Rectal smooth muscle tissue (tissue), 1 donor: Measurements from ENCODE around the gene SS18L1.

Experiments used
- H3K27ac ChIP-seq: one replicate; pipeline ENCODE4 v1.7.0; 2013; ENCODE audit warnings: low read depth, low read length, inconsistent platforms
- H3K27me3 ChIP-seq: one replicate; pipeline ENCODE4 v1.7.0; 2013; ENCODE audit warnings: low read length; ENCODE audit not compliant: control insufficient read depth, insufficient read depth
- H3K36me3 ChIP-seq: one replicate; pipeline ENCODE4 v1.7.0; 2013; ENCODE audit warnings: low read length; ENCODE audit not compliant: control insufficient read depth, insufficient read depth
- H3K4me1 ChIP-seq: one replicate; pipeline ENCODE4 v1.7.0; 2013; ENCODE audit warnings: low read length; ENCODE audit not compliant: control insufficient read depth, insufficient read depth
- H3K4me3 ChIP-seq: one replicate; pipeline ENCODE4 v1.7.0; 2013; ENCODE audit warnings: low read length
- H3K9ac ChIP-seq: one replicate; pipeline ENCODE4 v1.7.0; 2013; ENCODE audit warnings: low read length

The SS18L1 gene

DNA sequence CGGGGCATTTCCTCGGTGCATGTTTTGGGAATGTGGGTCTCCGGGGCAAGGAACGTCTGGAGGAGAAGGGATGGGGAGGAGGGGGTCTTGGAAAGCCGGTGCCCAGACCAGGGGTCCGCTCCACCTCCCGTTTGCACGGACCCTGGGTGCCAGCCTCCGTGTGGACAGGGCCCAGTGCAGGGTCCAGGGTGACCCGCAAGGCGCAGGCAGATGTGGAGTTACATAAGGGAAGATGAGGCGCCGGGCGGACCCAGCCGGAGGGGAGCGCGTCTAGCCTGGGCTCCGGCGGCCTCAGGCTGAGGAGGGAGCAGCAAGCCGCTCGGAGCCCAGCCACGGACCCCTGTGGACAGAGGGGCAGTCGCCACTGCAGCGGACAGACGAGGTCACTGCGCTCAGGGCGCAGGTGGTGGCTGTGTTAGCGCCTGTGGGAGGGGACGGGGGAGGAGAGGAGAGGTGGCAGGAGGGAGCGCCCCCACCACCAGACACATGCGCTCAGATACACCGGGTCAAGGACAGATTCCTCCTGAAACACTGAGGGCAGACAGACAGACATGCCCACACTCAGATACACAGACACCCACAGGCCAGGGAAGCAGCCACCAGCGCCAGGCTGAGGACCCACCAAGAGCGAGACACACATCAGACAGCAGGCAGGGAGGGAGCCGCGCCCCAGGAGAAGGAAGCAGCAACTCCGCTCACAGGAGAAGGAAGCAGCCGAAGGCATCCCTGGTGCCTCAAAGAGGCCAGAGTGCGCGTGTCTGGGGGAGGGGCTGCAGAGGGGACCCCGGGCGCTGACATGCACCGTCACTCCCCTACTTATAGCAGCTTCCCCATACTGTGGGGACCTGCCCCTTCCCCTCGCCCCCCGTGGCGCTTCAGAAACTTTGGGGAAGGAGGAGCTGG lies 77.3 kb downstream of the SS18L1 start:
- peaks cover 45% of the 10 kb centered on the region for H3K27me3 ChIP-seq
- H3K9ac ChIP-seq, result no peak overlapping the region
- H3K4me1 ChIP-seq, result no peaks in the 10 kb centered on the region
- no peak overlapping the region for H3K27ac ChIP-seq
- no peak overlapping the region for H3K4me3 ChIP-seq
- no peaks in the 10 kb centered on the region for H3K36me3 ChIP-seq

DNA sequence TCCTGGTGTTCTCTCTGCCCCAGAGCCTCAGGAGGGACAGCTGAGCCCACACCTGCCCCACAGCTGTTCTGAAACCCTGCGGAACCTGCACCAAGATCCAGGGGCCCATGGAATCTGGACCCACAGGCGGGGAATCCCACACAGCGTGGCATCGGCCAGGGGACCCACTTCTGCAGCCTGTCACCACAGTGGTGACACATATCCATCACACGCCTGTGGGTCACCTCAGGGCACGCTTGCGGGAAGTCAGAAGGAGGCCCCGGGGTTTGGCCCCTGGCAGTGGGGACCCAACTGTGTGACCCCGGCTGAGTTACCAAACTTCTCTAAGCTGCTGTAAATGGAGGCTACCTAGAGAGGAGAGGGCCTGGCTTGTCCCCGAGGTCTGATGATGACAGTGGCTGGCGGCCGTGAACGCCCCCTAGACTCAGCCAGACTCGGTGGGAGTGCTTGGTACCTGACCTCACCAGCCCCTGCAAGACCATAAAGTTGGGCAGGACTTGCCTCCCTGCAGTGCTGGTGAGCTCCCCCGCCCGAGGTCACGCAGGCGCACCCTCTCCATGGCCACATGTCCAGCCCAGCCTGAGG lies 78.8 kb downstream of the SS18L1 start:
- Histone ChIP-seq H3K4me3 (no peak overlapping the region), H3K27me3 (peaks cover 43% of the 10 kb centered on the region), H3K27ac (no peak overlapping the region), H3K9ac (no peak overlapping the region), H3K36me3 (no peaks in the 10 kb centered on the region), H3K4me1 (no peaks in the 10 kb centered on the region)

DNA sequence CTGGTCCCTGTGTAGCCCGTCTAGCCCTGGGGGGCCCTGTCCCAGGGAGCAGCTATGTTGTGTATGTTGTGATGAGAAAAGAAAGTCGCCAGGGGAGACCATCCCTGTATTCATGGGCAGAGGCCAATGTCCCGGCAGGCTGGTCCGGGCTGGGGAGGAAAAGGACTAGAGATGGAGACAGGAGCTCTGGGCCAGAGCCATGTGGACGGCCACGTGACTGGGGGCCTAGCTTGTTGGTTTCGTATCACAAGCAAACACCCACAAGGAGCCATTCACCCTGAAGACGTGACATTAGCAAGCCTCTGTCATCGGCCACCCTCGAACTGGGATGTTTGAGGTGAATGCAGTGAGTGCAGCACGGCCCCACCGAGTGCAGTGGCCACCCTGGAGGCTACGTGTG lies 79.4 kb downstream of the SS18L1 start:
- Histone ChIP-seq H3K4me1 (no peaks in the 10 kb centered on the region), H3K4me3 (no peak overlapping the region), H3K27ac (no peak overlapping the region), H3K36me3 (no peaks in the 10 kb centered on the region), H3K9ac (no peak overlapping the region), H3K27me3 (peaks cover 45% of the 10 kb centered on the region)

DNA sequence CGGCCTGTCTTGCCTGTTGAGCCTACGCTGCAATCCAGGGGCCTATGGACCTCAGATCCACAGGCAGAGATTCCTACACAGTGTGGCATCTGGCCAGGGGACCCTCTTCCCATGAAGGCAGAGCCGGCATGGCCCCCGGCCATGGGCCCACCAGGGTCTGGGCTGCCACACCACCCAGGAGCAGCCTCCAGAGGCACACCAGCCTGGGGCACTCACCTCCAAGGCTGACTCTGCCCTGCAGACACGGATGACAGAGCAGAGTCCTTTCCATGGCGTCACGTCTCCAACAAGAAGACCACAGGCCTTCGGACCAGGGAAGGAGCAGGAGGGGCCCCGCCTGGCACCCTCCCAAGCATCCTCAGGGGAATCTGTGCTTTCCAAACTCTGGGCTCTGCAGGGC lies 80.0 kb downstream of the SS18L1 start:
- no peaks in the 10 kb centered on the region for H3K4me1 ChIP-seq
- peaks cover 42% of the 10 kb centered on the region for H3K27me3 ChIP-seq
- H3K4me3 ChIP-seq, result no peak overlapping the region
- H3K27ac ChIP-seq, result no peak overlapping the region
- H3K9ac ChIP-seq, result no peak overlapping the region
- no peaks in the 10 kb centered on the region for H3K36me3 ChIP-seq

DNA sequence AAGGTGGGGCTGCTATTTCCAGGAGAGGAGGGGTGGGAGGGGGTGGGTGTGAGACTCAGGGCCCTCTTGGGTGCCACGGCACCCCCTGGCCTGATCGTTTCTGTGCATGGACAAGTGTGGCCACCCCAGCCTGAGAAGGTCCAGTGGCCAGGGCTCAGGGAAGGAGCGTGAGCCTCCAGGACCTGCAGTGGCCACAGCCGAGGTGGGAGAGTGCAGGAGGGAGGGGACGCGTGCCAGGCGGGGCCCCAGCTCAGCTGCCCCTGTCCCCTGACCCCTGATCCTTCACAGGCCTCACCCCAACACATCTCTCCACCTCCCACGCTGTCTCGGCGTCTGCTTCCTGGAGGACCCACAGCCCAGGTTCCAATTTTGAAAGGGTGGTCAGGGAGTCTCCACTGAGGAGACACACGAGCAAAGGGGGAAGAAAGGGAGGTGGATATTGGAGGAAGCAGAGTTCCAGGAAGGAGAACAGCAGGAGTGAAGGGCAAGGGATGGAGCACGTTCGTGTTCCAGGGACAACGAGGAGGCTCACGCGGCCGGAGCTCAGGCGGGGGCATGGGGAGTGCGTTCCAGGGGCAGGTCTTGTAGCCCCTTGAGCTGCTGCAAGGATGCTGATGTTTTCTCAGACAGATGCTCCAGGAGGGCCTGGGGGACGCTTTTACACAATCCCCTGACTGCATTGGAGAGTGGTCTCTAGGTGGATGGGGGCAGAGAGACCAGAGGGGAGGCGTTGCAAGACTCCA lies 80.7 kb downstream of the SS18L1 start:
- Histone ChIP-seq H3K4me3 (no peak overlapping the region), H3K27ac (no peak overlapping the region), H3K36me3 (no peaks in the 10 kb centered on the region), H3K4me1 (no peaks in the 10 kb centered on the region), H3K27me3 (peaks cover 39% of the 10 kb centered on the region), H3K9ac (no peak overlapping the region)

DNA sequence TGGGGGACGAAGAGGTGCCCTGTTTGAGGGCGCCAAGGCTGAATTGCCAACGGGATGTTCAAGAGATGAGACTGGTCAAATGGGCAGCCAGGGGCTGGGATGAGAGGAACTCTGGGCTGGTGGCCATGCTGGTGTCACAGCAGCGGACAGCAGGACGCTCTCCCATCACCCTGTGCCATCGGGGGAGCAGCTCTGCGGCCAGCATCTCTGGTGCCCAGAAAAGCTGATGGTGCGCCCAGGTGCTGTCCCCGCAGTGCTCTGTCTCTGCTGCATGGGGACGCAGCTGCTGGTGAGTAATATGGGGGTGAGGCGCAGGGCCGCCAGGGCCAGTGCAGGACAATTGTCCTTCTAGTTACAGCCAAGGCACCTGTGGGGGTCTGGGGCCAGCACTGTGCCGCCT lies 81.5 kb downstream of the SS18L1 start:
- H3K9ac ChIP-seq, result no peak overlapping the region

DNA sequence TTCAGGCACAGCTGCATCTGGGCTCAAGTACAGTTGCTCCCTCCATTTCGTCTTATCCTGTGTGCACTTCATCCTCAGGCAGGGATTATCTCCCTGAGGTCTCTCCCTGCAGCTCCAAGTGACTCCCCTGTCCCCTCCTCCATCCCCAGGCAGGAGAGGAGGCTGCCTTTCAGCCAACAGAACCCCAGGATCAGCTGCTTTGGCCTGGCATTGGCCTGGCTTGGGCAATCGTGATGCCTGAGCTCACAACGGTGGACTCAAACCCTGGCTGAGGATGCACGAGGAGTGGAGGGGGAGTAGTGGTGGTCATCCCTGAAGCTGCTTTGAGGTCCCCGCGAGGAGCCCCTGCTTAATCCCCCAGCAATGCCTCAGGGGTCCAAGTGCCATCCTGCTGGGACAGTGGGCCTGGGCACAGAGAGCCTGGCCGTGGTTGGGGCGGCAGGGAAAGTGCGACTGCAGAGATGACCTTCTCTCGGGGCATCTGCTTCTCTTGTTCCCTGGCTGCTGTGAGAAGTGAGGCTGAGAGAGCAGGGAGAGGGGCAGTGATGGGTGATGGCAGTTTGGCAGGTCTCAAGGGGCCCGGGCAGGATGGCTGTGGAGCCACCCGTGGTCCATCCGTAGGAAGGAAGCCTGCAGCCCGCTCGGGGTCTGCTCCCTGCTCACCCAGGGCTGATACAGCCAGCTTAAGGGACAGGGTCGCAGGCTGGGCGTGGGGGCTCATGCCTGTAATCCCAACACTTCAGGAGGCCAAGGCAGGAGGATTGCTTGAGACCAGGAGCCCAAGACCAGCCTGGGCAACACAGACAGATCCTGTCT lies 82.5 kb downstream of the SS18L1 start:
- no peaks in the 10 kb centered on the region for H3K36me3 ChIP-seq
- no peak overlapping the region for H3K9ac ChIP-seq
- peaks cover 32% of the 10 kb centered on the region for H3K27me3 ChIP-seq
- no peaks in the 10 kb centered on the region for H3K4me1 ChIP-seq
- no peak overlapping the region for H3K4me3 ChIP-seq
- no peak overlapping the region for H3K27ac ChIP-seq

More for the DNA sequence above, 81.5 kb downstream of the SS18L1 start:
- Histone ChIP-seq H3K36me3 (no peaks in the 10 kb centered on the region), H3K27me3 (peaks cover 36% of the 10 kb centered on the region), H3K4me3 (no peak overlapping the region), H3K27ac (no peak overlapping the region), H3K4me1 (no peaks in the 10 kb centered on the region)

DNA sequence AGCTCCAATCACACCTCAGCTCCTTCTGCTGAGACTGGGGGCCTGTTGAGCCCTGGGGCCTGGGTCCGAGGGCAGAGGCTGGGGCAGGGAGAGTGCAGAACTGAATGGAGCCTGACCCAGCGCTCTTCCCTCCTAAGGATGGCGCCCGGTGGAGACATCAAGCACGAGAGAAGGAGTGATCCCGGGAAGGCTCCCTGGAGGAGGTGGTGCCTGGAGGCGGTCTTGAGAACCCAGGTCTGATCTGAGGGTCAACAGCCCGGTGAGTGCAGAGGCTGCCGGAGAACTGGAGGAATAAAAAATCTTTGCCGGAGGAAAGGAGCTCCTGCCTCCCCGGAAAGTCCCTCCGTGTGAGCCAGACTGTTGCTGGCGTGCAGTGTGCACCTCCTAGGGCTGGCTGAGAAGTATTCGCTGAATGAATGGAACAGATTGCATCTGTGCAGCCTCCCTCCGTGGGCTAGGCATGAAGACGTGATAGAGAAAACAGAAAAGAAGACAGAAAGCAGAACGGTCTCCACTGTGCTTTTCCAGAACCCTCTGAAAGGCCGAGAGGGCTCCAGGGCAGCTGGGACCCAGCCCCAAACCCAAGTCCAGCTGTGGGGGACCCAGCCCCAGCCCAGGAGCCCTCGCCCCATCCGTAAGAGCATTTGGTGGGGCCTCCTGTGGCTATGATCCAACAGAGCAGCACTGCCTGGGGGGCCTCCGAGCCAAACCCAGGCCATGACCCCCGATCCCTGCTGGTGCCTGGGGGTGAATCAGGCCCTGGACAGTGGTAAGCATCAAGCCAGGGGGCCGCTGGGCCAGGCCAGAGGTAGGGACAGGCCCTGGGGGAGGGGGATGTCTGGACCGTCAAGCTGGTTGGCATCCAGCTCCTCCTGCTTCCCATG lies 83.4 kb downstream of the SS18L1 start:
- Histone ChIP-seq H3K36me3 (no peaks in the 10 kb centered on the region), H3K27me3 (peaks cover 23% of the 10 kb centered on the region), H3K27ac (no peak overlapping the region), H3K4me1 (no peaks in the 10 kb centered on the region), H3K9ac (no peak overlapping the region), H3K4me3 (no peak overlapping the region)

DNA sequence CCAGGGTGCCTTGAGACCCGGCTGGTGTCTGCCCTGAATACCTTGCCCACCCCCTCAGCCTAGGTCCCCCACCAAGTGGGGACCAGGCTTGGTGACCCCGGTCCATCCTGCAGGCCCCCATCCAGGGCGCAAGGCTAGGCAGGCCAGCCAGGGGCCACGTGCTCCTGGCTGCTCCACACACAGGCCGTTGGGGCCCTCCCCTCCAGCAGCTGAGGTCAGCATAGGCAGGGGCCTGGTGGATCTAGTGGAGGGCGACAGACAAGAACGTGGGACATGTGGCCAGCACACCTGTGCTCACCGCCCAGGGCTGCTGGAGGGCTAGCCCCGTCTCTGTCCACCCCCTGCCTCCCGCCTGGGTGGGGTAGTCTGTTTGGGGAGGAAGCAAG lies 84.0 kb downstream of the SS18L1 start:
- Histone ChIP-seq H3K4me3 (no peak overlapping the region), H3K36me3 (no peaks in the 10 kb centered on the region), H3K9ac (no peak overlapping the region), H3K27me3 (peaks cover 22% of the 10 kb centered on the region), H3K4me1 (no peaks in the 10 kb centered on the region), H3K27ac (no peak overlapping the region)

DNA sequence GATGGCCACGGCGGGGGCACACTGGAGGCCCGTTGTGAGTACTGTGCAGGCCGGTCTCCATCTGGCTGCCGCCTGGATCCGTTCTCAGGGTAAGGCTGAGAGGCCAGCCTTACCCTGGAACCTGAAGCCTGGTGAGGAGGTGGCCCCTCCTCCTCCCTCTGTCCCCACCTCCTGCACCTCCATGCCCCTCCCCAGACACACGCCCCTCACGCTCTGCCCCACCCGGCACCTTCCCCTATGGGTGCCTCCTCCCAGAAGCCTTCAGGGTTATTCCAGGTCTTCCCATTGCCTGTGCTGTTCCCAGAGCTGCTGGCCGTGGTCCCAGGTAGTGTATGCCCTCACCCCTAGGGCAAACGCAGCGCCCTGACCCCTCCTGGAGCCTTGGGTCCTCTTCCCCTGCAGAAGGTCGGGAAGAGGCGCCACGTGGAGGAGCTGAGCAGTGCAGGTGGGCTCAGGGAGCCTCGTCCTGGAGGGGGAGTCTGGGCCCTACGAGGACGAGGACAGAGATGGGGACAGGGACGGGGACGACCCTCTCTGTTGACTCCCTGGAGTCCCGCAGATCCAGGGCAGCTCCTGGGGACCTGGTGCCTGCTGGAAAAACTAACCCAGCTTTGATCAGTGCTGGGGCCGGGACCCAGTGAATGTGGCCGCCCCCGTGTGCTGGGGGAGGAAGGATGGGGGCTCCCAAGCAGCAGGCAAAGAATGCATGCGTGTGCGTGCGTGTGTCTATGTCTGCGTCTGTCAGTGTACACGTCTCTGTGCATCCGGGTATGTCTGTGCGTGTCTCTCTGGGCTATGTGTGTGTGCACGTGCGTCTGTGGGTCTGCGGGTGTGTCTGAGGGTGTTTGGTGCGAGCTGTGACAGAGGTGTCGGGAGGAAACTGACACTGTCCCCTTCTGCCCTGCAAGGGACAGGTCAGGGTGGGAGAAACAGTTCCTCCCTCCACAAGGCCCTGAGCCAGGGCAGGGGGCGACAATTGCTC lies 84.7 kb downstream of the SS18L1 start:
- no peaks in the 10 kb centered on the region for H3K36me3 ChIP-seq
- no peaks in the 10 kb centered on the region for H3K4me1 ChIP-seq
- no peak overlapping the region for H3K27ac ChIP-seq
- H3K9ac ChIP-seq, result no peak overlapping the region
- H3K4me3 ChIP-seq, result no peak overlapping the region
- H3K27me3 ChIP-seq, result peaks cover 18% of the 10 kb centered on the region
